ENCODE results near the gene CLCN5. TPM values are rescaled to one million over a fixed set of nuclear protein-coding genes. Genes with fewer than 3 reads are reported as not detected.

The CLCN5 gene
- total RNA-seq, 1 donor from 2014 or later: 8.7 TPM

- TF ChIP-seq, protein P1, sequence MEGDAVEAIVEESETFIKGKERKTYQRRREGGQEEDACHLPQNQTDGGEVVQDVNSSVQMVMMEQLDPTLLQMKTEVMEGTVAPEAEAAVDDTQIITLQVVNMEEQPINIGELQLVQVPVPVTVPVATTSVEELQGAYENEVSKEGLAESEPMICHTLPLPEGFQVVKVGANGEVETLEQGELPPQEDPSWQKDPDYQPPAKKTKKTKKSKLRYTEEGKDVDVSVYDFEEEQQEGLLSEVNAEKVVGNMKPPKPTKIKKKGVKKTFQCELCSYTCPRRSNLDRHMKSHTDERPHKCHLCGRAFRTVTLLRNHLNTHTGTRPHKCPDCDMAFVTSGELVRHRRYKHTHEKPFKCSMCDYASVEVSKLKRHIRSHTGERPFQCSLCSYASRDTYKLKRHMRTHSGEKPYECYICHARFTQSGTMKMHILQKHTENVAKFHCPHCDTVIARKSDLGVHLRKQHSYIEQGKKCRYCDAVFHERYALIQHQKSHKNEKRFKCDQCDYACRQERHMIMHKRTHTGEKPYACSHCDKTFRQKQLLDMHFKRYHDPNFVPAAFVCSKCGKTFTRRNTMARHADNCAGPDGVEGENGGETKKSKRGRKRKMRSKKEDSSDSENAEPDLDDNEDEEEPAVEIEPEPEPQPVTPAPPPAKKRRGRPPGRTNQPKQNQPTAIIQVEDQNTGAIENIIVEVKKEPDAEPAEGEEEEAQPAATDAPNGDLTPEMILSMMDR (IDR thresholded peaks at IDR 0.05): no peak
- no peak for TF ChIP-seq EZH2phosphoT487 (IDR thresholded peaks at IDR 0.05)
- no peak for TF ChIP-seq EZH2 (IDR thresholded peaks at IDR 0.05)
- Histone ChIP-seq H4K20me1 (ENCODE audit: low read depth) (no peaks in the 10 kb centered on the region), H3K4me1 (no peaks in the 10 kb centered on the region), H3K79me2 (ENCODE audit: low read depth) (no peaks in the 10 kb centered on the region), H3K9me3 (ENCODE audit: low read depth) (no peaks in the 10 kb centered on the region), H3K4me2 (no peak overlapping the region), H2AFZ (replicated peaks) (no peak overlapping the region), H3F3A (ENCODE audit: low read depth) (no peaks in the 10 kb centered on the region), H3K9ac (no peak overlapping the region), H3K36me3 (no peaks in the 10 kb centered on the region), H3K27ac (no peak overlapping the region), H3K27me3 (no peaks in the 10 kb centered on the region), H3K4me3 (no peak overlapping the region)
- no peaks in the 10 kb centered on the region for H3K27me3 Mint-ChIP-seq (ENCODE audit: insufficient read depth, low read depth)
- no peak for DNase-seq (ENCODE audit: low spot score)
- H3K9me3 Mint-ChIP-seq: no peaks in the 10 kb centered on the region
- H3K27ac Mint-ChIP-seq: no peak overlapping the region
- no peak overlapping the region for H3K4me3 Mint-ChIP-seq
- H3K4me1 Mint-ChIP-seq: no peaks in the 10 kb centered on the region
- H3K36me3 Mint-ChIP-seq: no peaks in the 10 kb centered on the region
These were observed 114.0 kb downstream of the CLCN5 start for GRCh38 chrX:50036426-50036825.

DNA sequence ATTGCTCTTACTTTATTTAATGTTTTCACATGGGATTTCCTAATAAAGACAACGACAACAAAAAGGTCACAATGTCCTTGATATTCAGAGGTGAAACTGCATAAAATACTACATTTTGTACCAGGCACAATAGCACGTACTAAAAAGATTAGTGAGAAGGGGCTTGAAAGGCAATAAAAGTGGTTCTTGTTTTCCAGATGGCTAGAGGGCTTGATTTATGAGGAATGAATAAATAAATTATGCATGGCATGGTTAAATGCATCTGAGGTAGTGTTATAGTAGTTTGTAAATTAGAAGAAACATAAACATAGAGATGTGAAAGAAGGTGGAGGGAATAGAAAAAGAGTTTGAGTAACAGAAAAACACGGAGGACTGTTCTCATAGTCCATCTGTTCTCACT, 123.4 kb downstream of the CLCN5 start:
- DNase-seq (ENCODE audit: low spot score): no peak
- Histone ChIP-seq H3K27ac (no peak overlapping the region), H2AFZ (replicated peaks) (no peak overlapping the region), H3K79me2 (ENCODE audit: low read depth) (no peaks in the 10 kb centered on the region), H4K20me1 (ENCODE audit: low read depth) (no peaks in the 10 kb centered on the region), H3K9ac (no peak overlapping the region), H3F3A (ENCODE audit: low read depth) (no peaks in the 10 kb centered on the region), H3K4me3 (no peak overlapping the region), H3K4me2 (no peak overlapping the region), H3K9me3 (ENCODE audit: low read depth) (peaks cover 5% of the 10 kb centered on the region), H3K36me3 (no peaks in the 10 kb centered on the region), H3K4me1 (no peaks in the 10 kb centered on the region), H3K27me3 (no peaks in the 10 kb centered on the region)
- no peaks in the 10 kb centered on the region for H3K36me3 Mint-ChIP-seq
- TF ChIP-seq EZH2 (IDR thresholded peaks at IDR 0.05) (no peak), EZH2phosphoT487 (IDR thresholded peaks at IDR 0.05) (no peak)
- no peak overlapping the region for H3K4me3 Mint-ChIP-seq
- no peaks in the 10 kb centered on the region for H3K27me3 Mint-ChIP-seq (ENCODE audit: insufficient read depth, low read depth)
- no peak overlapping the region for H3K27ac Mint-ChIP-seq
- H3K9me3 Mint-ChIP-seq: no peaks in the 10 kb centered on the region
- no peaks in the 10 kb centered on the region for H3K4me1 Mint-ChIP-seq

GRCh38 chrX:50049228-50049627, 126.8 kb downstream of the CLCN5 start:
- H3K36me3 ChIP-seq: no peaks in the 10 kb centered on the region
- H3K9ac ChIP-seq: no peak overlapping the region
- peaks cover 5% of the 10 kb centered on the region for H3K9me3 ChIP-seq (ENCODE audit: low read depth)
- Mint-ChIP-seq H3K4me1 (no peaks in the 10 kb centered on the region), H3K4me3 (no peak overlapping the region), H3K9me3 (no peaks in the 10 kb centered on the region), H3K36me3 (no peaks in the 10 kb centered on the region), H3K27me3 (ENCODE audit: insufficient read depth, low read depth) (no peaks in the 10 kb centered on the region), H3K27ac (no peak overlapping the region)
- no peaks in the 10 kb centered on the region for H3K79me2 ChIP-seq (ENCODE audit: low read depth)
- no peak overlapping the region for H3K4me2 ChIP-seq
- no peak overlapping the region for H3K4me3 ChIP-seq
- H4K20me1 ChIP-seq (ENCODE audit: low read depth): no peaks in the 10 kb centered on the region
- no peaks in the 10 kb centered on the region for H3F3A ChIP-seq (ENCODE audit: low read depth)
- H3K4me1 ChIP-seq: no peaks in the 10 kb centered on the region
- no peak overlapping the region for H3K27ac ChIP-seq
- no peak for TF ChIP-seq EZH2phosphoT487 (IDR thresholded peaks at IDR 0.05)
- no peak for TF ChIP-seq EZH2 (IDR thresholded peaks at IDR 0.05)
- TF ChIP-seq, protein P1 (IDR thresholded peaks at IDR 0.05): no peak
- H2AFZ ChIP-seq (replicated peaks): no peak overlapping the region
- H3K27me3 ChIP-seq: no peaks in the 10 kb centered on the region
- no peak for DNase-seq (ENCODE audit: low spot score)

GRCh38 chrX:50054147-50054546, 131.8 kb downstream of the CLCN5 start:
- Histone ChIP-seq H3K27ac (no peak overlapping the region), H3K4me1 (no peaks in the 10 kb centered on the region), H3K9me3 (ENCODE audit: low read depth) (no peaks in the 10 kb centered on the region), H3K4me2 (no peak overlapping the region), H3K4me3 (no peak overlapping the region), H4K20me1 (ENCODE audit: low read depth) (no peaks in the 10 kb centered on the region), H3K79me2 (ENCODE audit: low read depth) (no peaks in the 10 kb centered on the region), H3F3A (ENCODE audit: low read depth) (no peaks in the 10 kb centered on the region), H3K27me3 (no peaks in the 10 kb centered on the region), H2AFZ (replicated peaks) (no peak overlapping the region), H3K9ac (no peak overlapping the region), H3K36me3 (no peaks in the 10 kb centered on the region)
- Mint-ChIP-seq H3K27ac (no peak overlapping the region), H3K36me3 (no peaks in the 10 kb centered on the region), H3K27me3 (ENCODE audit: insufficient read depth, low read depth) (no peaks in the 10 kb centered on the region), H3K4me1 (no peaks in the 10 kb centered on the region), H3K4me3 (no peak overlapping the region), H3K9me3 (no peaks in the 10 kb centered on the region)
- no peak for DNase-seq (ENCODE audit: low spot score)
- TF ChIP-seq EZH2 (IDR thresholded peaks at IDR 0.05): no peak
- TF ChIP-seq EZH2phosphoT487 (IDR thresholded peaks at IDR 0.05): no peak
- TF ChIP-seq, protein P1 (IDR thresholded peaks at IDR 0.05): no peak
